Ishikawa (cell line): ENCODE data around the gene SMIM28.

Experiments
- CEBPB ChIP-seq: IDR thresholded peaks from 2 replicates; pipeline ENCODE4 v1.6.1; 2012
- CREB1 ChIP-seq: IDR thresholded peaks from 2 replicates; pipeline ENCODE4 v1.6.1; 2012; ENCODE audit warnings: low read depth
- EGR1 ChIP-seq: IDR thresholded peaks from 2 replicates; pipeline ENCODE4 v1.6.1; 2012
- EP300 ChIP-seq: IDR thresholded peaks from 2 replicates; pipeline ENCODE4 v1.6.1; 2012; ENCODE audit warnings: borderline replicate concordance
- FOXM1 ChIP-seq: IDR thresholded peaks from 2 replicates; pipeline ENCODE4 v1.6.1; 2012; ENCODE audit warnings: low read depth, borderline replicate concordance
- MAX ChIP-seq: IDR thresholded peaks from 2 replicates; pipeline ENCODE4 v1.6.1; 2012
- NFIC ChIP-seq: IDR thresholded peaks from 2 replicates; pipeline ENCODE4 v1.6.1; 2012
- RAD21 ChIP-seq: IDR thresholded peaks from 2 replicates; pipeline ENCODE4 v1.6.1; 2012; ENCODE audit warnings: low read depth
- TAF1 ChIP-seq: IDR thresholded peaks from 2 replicates; pipeline ENCODE4 v1.6.1; 2012; ENCODE audit warnings: low read depth, mild to moderate bottlenecking
- TCF12 ChIP-seq: IDR thresholded peaks from 2 replicates; pipeline ENCODE4 v1.6.1; 2012; ENCODE audit warnings: low read depth
- TEAD4 ChIP-seq: IDR thresholded peaks from 2 replicates; pipeline ENCODE4 v1.6.1; 2012
- YY1 ChIP-seq: IDR thresholded peaks from 2 replicates; pipeline ENCODE4 v1.6.1; 2012; ENCODE audit warnings: low read depth
- ZBTB7A ChIP-seq: IDR thresholded peaks from 2 replicates; pipeline ENCODE4 v1.6.1; 2012; ENCODE audit warnings: low read depth
- TF ChIP-seq, protein P1 (sequence below): IDR thresholded peaks from 2 replicates; pipeline ENCODE4 v1.6.1; 2012; ENCODE audit warnings: low read depth, mild to moderate bottlenecking
- TF ChIP-seq, protein P2 (sequence below): IDR thresholded peaks from 2 replicates; pipeline ENCODE4 v1.6.1; 2012

Gene SMIM28

DNA sequence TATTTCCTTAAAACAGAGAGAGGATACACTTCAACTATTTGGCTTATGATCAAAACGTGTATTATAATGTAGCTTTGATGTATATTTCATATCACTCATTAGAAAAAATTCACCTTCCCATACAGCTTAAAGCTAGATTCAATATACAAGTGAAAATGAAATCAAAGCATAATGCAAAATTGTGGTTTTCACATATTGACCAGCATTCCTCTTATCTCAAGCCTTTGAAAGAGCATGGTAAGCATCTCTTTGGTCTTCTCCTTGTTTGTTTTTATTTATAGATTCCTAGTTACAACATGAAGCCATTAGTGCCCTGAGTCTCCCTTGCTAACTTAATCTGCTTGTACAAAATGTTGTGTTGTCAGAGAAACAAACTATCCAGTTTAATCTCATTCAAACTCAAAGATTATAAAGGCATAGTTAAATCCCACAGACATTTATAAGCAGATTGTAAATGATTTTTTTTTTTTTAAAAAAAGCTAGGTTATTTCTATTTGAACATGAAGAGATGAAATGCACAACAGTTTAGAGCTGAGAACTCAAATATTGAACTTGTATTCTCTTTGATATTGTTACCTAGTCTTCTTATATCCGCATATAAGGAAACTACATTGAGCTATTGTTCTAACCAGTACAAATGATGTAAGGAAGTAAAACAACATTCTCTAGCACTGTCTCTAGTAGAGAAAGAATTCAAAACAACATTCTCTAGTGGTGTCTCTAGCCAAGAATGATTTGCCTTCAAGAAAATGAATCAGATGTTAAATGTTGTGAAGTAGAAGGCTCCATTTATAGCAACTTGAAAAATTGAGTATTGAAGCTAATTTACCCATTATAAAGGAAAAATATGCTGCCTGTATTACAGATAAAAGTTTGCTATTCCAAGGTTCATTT lies 31.2 kb upstream of the SMIM28 start:
- TF ChIP-seq ZBTB7A, result no peak
- TF ChIP-seq RAD21, result no peak
- TF ChIP-seq, protein P1, sequence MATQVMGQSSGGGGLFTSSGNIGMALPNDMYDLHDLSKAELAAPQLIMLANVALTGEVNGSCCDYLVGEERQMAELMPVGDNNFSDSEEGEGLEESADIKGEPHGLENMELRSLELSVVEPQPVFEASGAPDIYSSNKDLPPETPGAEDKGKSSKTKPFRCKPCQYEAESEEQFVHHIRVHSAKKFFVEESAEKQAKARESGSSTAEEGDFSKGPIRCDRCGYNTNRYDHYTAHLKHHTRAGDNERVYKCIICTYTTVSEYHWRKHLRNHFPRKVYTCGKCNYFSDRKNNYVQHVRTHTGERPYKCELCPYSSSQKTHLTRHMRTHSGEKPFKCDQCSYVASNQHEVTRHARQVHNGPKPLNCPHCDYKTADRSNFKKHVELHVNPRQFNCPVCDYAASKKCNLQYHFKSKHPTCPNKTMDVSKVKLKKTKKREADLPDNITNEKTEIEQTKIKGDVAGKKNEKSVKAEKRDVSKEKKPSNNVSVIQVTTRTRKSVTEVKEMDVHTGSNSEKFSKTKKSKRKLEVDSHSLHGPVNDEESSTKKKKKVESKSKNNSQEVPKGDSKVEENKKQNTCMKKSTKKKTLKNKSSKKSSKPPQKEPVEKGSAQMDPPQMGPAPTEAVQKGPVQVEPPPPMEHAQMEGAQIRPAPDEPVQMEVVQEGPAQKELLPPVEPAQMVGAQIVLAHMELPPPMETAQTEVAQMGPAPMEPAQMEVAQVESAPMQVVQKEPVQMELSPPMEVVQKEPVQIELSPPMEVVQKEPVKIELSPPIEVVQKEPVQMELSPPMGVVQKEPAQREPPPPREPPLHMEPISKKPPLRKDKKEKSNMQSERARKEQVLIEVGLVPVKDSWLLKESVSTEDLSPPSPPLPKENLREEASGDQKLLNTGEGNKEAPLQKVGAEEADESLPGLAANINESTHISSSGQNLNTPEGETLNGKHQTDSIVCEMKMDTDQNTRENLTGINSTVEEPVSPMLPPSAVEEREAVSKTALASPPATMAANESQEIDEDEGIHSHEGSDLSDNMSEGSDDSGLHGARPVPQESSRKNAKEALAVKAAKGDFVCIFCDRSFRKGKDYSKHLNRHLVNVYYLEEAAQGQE, result no peak
- TF ChIP-seq EP300, result no peak
- TF ChIP-seq TEAD4, result no peak
- TF ChIP-seq, protein P2, sequence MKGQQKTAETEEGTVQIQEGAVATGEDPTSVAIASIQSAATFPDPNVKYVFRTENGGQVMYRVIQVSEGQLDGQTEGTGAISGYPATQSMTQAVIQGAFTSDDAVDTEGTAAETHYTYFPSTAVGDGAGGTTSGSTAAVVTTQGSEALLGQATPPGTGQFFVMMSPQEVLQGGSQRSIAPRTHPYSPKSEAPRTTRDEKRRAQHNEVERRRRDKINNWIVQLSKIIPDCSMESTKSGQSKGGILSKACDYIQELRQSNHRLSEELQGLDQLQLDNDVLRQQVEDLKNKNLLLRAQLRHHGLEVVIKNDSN, result no peak
- no peak for TF ChIP-seq TCF12
- TF ChIP-seq MAX, result no peak
- TF ChIP-seq NFIC, result no peak
- no peak for TF ChIP-seq EGR1
- no peak for TF ChIP-seq FOXM1
- TF ChIP-seq YY1, result no peak
- no peak for TF ChIP-seq CEBPB

- no peak for TF ChIP-seq TAF1
- TF ChIP-seq MAX, result no peak
- TF ChIP-seq, protein P2, result no peak
- TF ChIP-seq RAD21, result no peak
- TF ChIP-seq NFIC, result no peak
- TF ChIP-seq, protein P1, result no peak
- no peak for TF ChIP-seq YY1
- no peak for TF ChIP-seq EP300
Measured at GRCh38 chr6:138347864-138348263, 29.8 kb upstream of the SMIM28 start.

DNA sequence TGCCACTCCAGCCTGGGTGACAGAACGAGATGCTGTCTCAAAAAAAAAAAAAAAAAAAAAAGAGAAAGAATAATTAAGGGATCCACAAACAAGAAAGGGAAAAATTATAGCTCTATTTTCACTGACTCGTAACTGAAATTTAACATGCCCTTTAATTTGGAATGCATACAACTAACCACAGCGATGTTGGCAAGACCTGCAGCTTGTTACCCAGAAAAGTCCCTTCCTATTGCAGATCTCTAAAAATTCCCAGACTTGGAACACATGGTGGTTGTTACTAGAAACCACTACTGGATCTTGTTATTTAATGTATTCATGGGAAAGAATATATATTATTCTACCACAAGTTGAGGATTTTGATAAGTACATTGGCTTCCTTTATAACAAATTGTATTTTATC lies 27.8 kb upstream of the SMIM28 start:
- TF ChIP-seq RAD21 (no peak), TEAD4 (no peak), FOXM1 (no peak), CEBPB (no peak), YY1 (no peak), NFIC (no peak), TCF12 (no peak), MAX (no peak), EGR1 (no peak), TAF1 (no peak)
- TF ChIP-seq, protein P1, result no peak
- TF ChIP-seq, protein P2, result no peak

- TF ChIP-seq TEAD4, result no peak
- no peak for TF ChIP-seq EGR1
- no peak for TF ChIP-seq ZBTB7A
- TF ChIP-seq RAD21, result no peak
- TF ChIP-seq NFIC, result no peak
- no peak for TF ChIP-seq FOXM1
- TF ChIP-seq TAF1, result no peak
- TF ChIP-seq YY1, result no peak
- no peak for TF ChIP-seq EP300
- TF ChIP-seq MAX, result no peak
- TF ChIP-seq CEBPB, result no peak
- TF ChIP-seq TCF12, result no peak
- TF ChIP-seq CREB1, result no peak
- TF ChIP-seq, protein P1, result no peak
- TF ChIP-seq, protein P2, result no peak
Measured at GRCh38 chr6:138357928-138358327, 19.8 kb upstream of the SMIM28 start.
